HG02938 (cell line): ENCODE measurements around the gene KRT14.
"Not testable (repeated sequence)": the region's sequence is repeated elsewhere in the genome, so short reads cannot be mapped to it uniquely, and the experiment has no call there.

ENCODE experiments used
- ATAC-seq: cut with Tn5 transposase; IDR thresholded peaks from one replicate; pipeline ENCODE4 v1.9.1; 2021; ENCODE audit warnings: mild to moderate bottlenecking, moderate library complexity; ENCODE audit not compliant: unreplicated experiment

KRT14 gene

GRCh38 chr17:41548844-41549595 is 37.7 kb downstream of the KRT14 start:
- no peak for ATAC-seq

GRCh38 chr17:41547921-41548843 is 38.5 kb downstream of the KRT14 start:
- no peak for ATAC-seq

- ATAC-seq = no peak
Measured at GRCh38 chr17:41547378-41547841, 39.3 kb downstream of the KRT14 start.

- ATAC-seq = no peak
Measured at GRCh38 chr17:41546819-41547218, 39.9 kb downstream of the KRT14 start.

GRCh38 chr17:41545829-41546410 is 40.8 kb downstream of the KRT14 start:
- no peak for ATAC-seq

- ATAC-seq = no peak
Measured at GRCh38 chr17:41544935-41545334, 41.8 kb downstream of the KRT14 start.

- no peak for ATAC-seq
Measured at GRCh38 chr17:41544491-41544892, 42.2 kb downstream of the KRT14 start.

- not testable (repeated sequence) for ATAC-seq
Measured at GRCh38 chr17:41542786-41543185, 43.9 kb downstream of the KRT14 start.

- ATAC-seq = no peak
Measured at GRCh38 chr17:41542357-41542756, 44.3 kb downstream of the KRT14 start.

GRCh38 chr17:41540921-41541625 is 45.6 kb downstream of the KRT14 start:
- no peak for ATAC-seq

- no peak for ATAC-seq
Measured at GRCh38 chr17:41539979-41540701, 46.6 kb downstream of the KRT14 start.

- ATAC-seq = no peak
Measured at GRCh38 chr17:41539071-41539492, 47.6 kb downstream of the KRT14 start.

GRCh38 chr17:41538565-41538991 is 48.1 kb downstream of the KRT14 start:
- no peak for ATAC-seq

- ATAC-seq = no peak
Measured at GRCh38 chr17:41537990-41538389, 48.7 kb downstream of the KRT14 start.

GRCh38 chr17:41537614-41537954 is 49.1 kb downstream of the KRT14 start:
- ATAC-seq = no peak

GRCh38 chr17:41536741-41537613 is 49.7 kb downstream of the KRT14 start:
- no peak for ATAC-seq

- no peak for ATAC-seq
Measured at GRCh38 chr17:41535764-41536481, 50.8 kb downstream of the KRT14 start.

GRCh38 chr17:41534899-41535546 is 51.7 kb downstream of the KRT14 start:
- ATAC-seq = no peak
